ENCODE results near the gene DESI2.

GRCh38 chr1:244657421-244657820 lies 4.5 kb downstream of the DESI2 start:
- TF ChIP-seq YY1 (tag by site-specific recombination; IDR thresholded peaks at IDR 0.05) (no peak), ZNF776 (tag by site-specific recombination; IDR thresholded peaks at IDR 0.05; ENCODE audit: borderline replicate concordance) (no peak)

All from HEK293 (cell line).